ENCODE data around the gene KLHL10. TPM values are rescaled to one million over a fixed set of nuclear protein-coding genes. Genes with fewer than 3 reads are reported as not detected.
"Not testable (repeated sequence)": the region's sequence is repeated elsewhere in the genome, so short reads cannot be mapped to it uniquely, and the experiment has no call there.

Gene KLHL10
- total and polyA plus RNA-seq, 2 experiments from 2014 or later: 0.13 to 0.42 TPM

- TF ChIP-seq ZNF462 (CRISPR knock-in tag; IDR thresholded peaks at IDR 0.05) (no peak), EZH2phosphoT487 (IDR thresholded peaks at IDR 0.05; ENCODE audit: unreplicated experiment) (no peak), CREB1 (CRISPR knock-in tag; IDR thresholded peaks at IDR 0.05; ENCODE audit: low read depth) (no peak), STAT1 (IDR thresholded peaks at IDR 0.05; ENCODE audit: unreplicated experiment) (no peak)
These were observed 11.8 kb downstream of the KLHL10 start (continued) for GRCh38 chr17:41849251-41849990.

GRCh38 chr17:41851382-41851781 is 13.8 kb downstream of the KLHL10 start:
- not testable (repeated sequence) for H3K9me2 ChIP-seq (ENCODE audit: insufficient read depth); H3K4me1 Mint-ChIP-seq; H3K4me2 ChIP-seq; H3K9me3 Mint-ChIP-seq; H3K27ac ChIP-seq (ENCODE audit: low read depth); H3K4me3 Mint-ChIP-seq; H3K27ac Mint-ChIP-seq; H3K4me1 ChIP-seq (ENCODE audit: insufficient read depth); H3K27me3 ChIP-seq (ENCODE audit: insufficient read depth); H3F3A ChIP-seq (replicated peaks; ENCODE audit: low read depth); ATAC-seq; H3K27me3 Mint-ChIP-seq (ENCODE audit: insufficient read depth, low read depth, poor library complexity); H2AFZ ChIP-seq; DNase-seq (ENCODE audit: low spot score); H3K4me3 ChIP-seq
- H3K36me3 Mint-ChIP-seq (ENCODE audit: low read depth): peaks cover 22% of the 10 kb centered on the region; the same call in 2 of the 3 replicates
- Histone ChIP-seq H3K36me3 (ENCODE audit: insufficient read depth) (peaks cover 11% of the 10 kb centered on the region), H3K79me2 (replicated peaks; ENCODE audit: insufficient read depth) (peaks cover 65% of the 10 kb centered on the region), H4K20me1 (replicated peaks; ENCODE audit: insufficient read depth) (peaks cover 19% of the 10 kb centered on the region)

Measured in GM23338 (cell line).